ENCODE data around the gene FOXD1. TPM values are rescaled to one million over a fixed set of nuclear protein-coding genes. Genes with fewer than 3 reads are reported as not detected.
A peak's percentile ranks its signal among the peaks of the same experiment; 100 is the strongest.

The FOXD1 gene
- total RNA-seq: 12.7 and 17.0 TPM in 2 replicates

DNA sequence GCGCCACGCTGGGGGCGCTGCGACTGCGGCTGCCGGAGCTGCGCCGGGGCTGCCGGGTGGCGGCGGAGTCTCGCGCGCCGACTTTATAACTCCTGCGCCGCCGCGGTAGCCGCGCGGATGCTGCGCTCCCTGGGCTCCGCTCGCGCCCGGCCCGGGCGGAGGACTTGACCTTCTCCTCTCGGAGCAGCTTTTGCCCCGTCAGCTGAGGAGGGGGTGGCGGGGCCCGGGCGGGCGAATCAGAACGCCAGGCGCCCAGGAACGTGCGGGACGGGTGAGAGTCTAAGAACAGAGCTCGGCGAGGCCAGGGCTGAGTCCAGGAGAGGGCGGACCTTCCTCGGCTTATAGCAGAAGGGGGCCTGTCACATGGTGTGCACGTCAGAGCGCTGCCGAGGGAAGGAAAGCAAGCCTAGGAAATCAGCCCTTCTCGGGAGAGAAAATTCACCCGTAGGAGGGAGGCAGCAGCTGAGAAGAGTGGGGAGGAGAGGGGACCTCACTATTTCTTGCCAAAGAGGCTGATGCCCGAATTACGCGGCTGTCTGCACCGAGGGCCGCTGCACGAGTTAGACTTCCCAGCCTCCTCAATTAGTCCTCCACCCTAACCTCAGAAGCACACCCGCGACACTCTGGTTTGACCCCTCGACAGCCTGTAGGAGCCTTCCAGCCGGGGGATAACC is at the start of gene FOXD1:
TSS of gene FOXD1 (minus strand) at position 315 of the 674 bp plus-strand sequence. CDS start 415 bp downstream, outside the sequence.
- peaks cover 19% of the 10 kb centered on the region for H3K4me1 ChIP-seq (ENCODE audit: insufficient read depth, low read length)
- peak within 1 kb of the TSS; percentile 96 for H3K4me3 ChIP-seq (ENCODE audit: insufficient read depth, low read length)
- peak within 1 kb of the TSS; percentile 99 for H3K4me2 ChIP-seq (ENCODE audit: insufficient read depth, low read length)
- H3K79me2 ChIP-seq (ENCODE audit: insufficient read depth, low read length): peaks cover 41% of the 10 kb centered on the region
- peaks cover 8% of the 10 kb centered on the region for H4K20me1 ChIP-seq (ENCODE audit: insufficient read depth, low read length)
- TF ChIP-seq CTCF (IDR thresholded peaks at IDR 0.05; ENCODE audit: extremely low read depth, low read depth, low read length): no peak
- DNase-seq (ENCODE audit: insufficient read length, low spot score, missing footprints): peak; percentile 98
- peak within 1 kb of the TSS; percentile 76 for H3K27ac ChIP-seq (ENCODE audit: low read depth, low read length)
- H3K36me3 ChIP-seq (ENCODE audit: insufficient read depth, low read length): peaks cover 10% of the 10 kb centered on the region
- H3K9me3 ChIP-seq (ENCODE audit: low read depth, low read length): no peaks in the 10 kb centered on the region
- peaks cover 12% of the 10 kb centered on the region for H3K27me3 ChIP-seq (ENCODE audit: insufficient read depth, low read length)
- H2AFZ ChIP-seq (ENCODE audit: low read length): peak within 1 kb of the TSS; percentile 95

DNA sequence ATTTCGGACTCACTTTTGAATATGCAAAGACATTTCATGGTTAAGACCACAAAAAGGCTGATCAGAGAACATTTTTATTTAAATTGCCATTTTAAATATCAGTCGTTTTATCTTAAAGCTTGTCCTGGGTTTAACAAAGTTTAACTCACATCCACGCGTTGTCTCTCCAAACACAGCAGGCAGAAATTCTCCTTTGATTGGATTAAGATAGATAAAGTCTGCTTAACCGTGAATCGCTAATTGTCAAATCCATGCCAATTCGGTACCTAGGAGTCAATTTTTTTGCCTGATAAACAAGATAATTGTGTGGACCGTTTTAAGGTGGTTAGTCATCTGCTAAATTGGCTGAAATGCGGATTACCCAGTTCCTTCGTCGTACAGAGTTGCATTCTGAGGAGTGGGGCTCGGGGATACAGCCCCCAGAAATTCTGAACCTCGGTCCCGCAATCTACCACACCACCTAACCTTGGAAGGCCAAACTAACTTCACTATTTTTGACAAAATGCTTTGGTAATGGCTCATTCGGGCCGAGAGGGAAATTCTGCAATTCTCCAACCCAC is 49.0 kb upstream of the FOXD1 start:
- Histone ChIP-seq H3K4me1 (ENCODE audit: insufficient read depth, low read length) (peaks cover 28% of the 10 kb centered on the region), H3K79me2 (ENCODE audit: insufficient read depth, low read length) (peaks cover 45% of the 10 kb centered on the region), H3K9me3 (ENCODE audit: low read depth, low read length) (no peaks in the 10 kb centered on the region), H3K36me3 (ENCODE audit: insufficient read depth, low read length) (peaks cover 28% of the 10 kb centered on the region), H3K27ac (ENCODE audit: low read depth, low read length) (peak overlapping the region; percentile 97), H4K20me1 (ENCODE audit: insufficient read depth, low read length) (peaks cover 29% of the 10 kb centered on the region), H3K27me3 (ENCODE audit: insufficient read depth, low read length) (no peaks in the 10 kb centered on the region), H3K4me2 (ENCODE audit: insufficient read depth, low read length) (peak overlapping the region; percentile 93), H3K4me3 (ENCODE audit: insufficient read depth, low read length) (peak overlapping the region; percentile 97), H2AFZ (ENCODE audit: low read length) (peak overlapping the region; percentile 100)
- DNase-seq (ENCODE audit: insufficient read length, low spot score, missing footprints): no peak
- TF ChIP-seq CTCF (IDR thresholded peaks at IDR 0.05; ENCODE audit: extremely low read depth, low read depth, low read length): no peak

DNA sequence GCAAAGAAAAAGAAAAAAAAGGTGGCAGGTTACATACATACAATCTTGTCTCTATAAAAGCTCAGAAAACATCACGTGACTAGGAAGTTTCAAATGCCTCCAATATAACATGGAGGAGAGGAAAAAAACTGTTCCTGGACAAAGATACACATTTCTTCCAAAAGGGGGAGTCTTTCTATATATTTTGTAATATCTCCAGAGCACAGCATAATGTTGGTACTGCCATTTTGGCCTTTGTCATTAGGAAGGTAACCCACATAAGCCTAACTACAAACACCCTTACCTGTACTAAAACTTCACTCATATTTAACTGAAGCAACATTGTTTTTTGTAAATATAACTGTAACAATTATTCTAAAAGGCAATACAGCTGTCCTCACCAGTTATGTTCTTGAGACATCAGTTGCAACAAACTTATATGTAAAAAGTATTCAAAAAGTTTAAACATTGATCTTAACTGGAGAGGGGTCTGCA is 48.4 kb upstream of the FOXD1 start:
- peak; percentile 88 for DNase-seq (ENCODE audit: insufficient read length, low spot score, missing footprints)
- peak overlapping the region; percentile 93 for H3K4me2 ChIP-seq (ENCODE audit: insufficient read depth, low read length)
- no peaks in the 10 kb centered on the region for H3K27me3 ChIP-seq (ENCODE audit: insufficient read depth, low read length)
- H3K27ac ChIP-seq (ENCODE audit: low read depth, low read length): peak overlapping the region; percentile 97
- peak overlapping the region; percentile 100 for H2AFZ ChIP-seq (ENCODE audit: low read length)
- H3K9me3 ChIP-seq (ENCODE audit: low read depth, low read length): no peaks in the 10 kb centered on the region
- H3K4me1 ChIP-seq (ENCODE audit: insufficient read depth, low read length): peaks cover 28% of the 10 kb centered on the region
- peaks cover 40% of the 10 kb centered on the region for H3K79me2 ChIP-seq (ENCODE audit: insufficient read depth, low read length)
- peaks cover 22% of the 10 kb centered on the region for H3K36me3 ChIP-seq (ENCODE audit: insufficient read depth, low read length)
- peaks cover 29% of the 10 kb centered on the region for H4K20me1 ChIP-seq (ENCODE audit: insufficient read depth, low read length)
- TF ChIP-seq CTCF (IDR thresholded peaks at IDR 0.05; ENCODE audit: extremely low read depth, low read depth, low read length): peak; percentile 51
- peak overlapping the region; percentile 97 for H3K4me3 ChIP-seq (ENCODE audit: insufficient read depth, low read length)

DNA sequence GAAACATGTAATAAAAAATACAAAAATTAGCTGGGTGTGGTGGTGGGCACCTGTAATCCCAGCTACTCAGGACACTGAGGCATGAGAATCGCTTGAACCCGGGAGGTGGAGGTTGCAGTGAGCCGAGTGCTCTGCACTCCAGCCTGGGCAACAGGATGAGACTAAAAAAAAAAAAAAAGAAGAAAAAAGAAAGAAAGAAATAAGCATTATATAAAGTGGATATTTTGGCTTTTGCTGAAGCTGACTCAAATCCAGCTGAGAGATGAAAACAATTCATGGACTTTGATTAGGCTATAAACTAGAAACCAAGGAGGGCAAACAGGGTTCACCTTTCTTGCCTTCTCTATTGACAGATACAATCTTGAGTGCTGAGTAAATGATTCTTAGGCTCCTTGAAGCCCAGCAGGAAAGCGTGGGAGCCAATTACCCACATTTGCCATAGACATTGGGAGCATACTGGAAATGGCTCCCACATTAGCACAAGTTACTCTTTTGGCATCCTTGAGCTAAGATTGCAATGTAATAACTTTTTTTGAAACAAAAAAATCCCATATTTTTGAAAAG is 47.3 kb upstream of the FOXD1 start:
- Histone ChIP-seq H3K4me3 (ENCODE audit: insufficient read depth, low read length) (no peak overlapping the region), H3K27me3 (ENCODE audit: insufficient read depth, low read length) (no peaks in the 10 kb centered on the region), H2AFZ (ENCODE audit: low read length) (no peak overlapping the region), H3K4me2 (ENCODE audit: insufficient read depth, low read length) (no peak overlapping the region), H3K9me3 (ENCODE audit: low read depth, low read length) (no peaks in the 10 kb centered on the region), H3K79me2 (ENCODE audit: insufficient read depth, low read length) (peaks cover 29% of the 10 kb centered on the region), H3K4me1 (ENCODE audit: insufficient read depth, low read length) (peaks cover 28% of the 10 kb centered on the region), H3K27ac (ENCODE audit: low read depth, low read length) (no peak overlapping the region), H4K20me1 (ENCODE audit: insufficient read depth, low read length) (peaks cover 20% of the 10 kb centered on the region), H3K36me3 (ENCODE audit: insufficient read depth, low read length) (peaks cover 12% of the 10 kb centered on the region)
- TF ChIP-seq CTCF (IDR thresholded peaks at IDR 0.05; ENCODE audit: extremely low read depth, low read depth, low read length): no peak
- peak; percentile 78 for DNase-seq (ENCODE audit: insufficient read length, low spot score, missing footprints)
